GM12878 (cell line): Measurements from ENCODE around the gene HSD17B4. TPM values are rescaled to one million over a fixed set of nuclear protein-coding genes. Genes with fewer than 3 reads are reported as not detected.

Source experiments
- ATAC-seq: fragments of 200-7000 bp; cut with Tn5 transposase; 3 replicates; pipeline ENCODE4 v1.9.1; 2020; ENCODE audit warnings: mild to moderate bottlenecking, moderate library complexity
- BruUV-seq: library from RNA; stranded (reverse); fragments of 400-500 nt; replicated peaks from 2 replicates; lab custom pipeline; 2021; lab: Mats Ljungman, UMichigan
- CTCF ChIA-PET: fragments of 300-600 bp; sonication (Branson Sonifier 250); formaldehyde crosslinking; extraction: SDS; loops from one replicate; lab custom pipeline; 2021; ENCODE audit warnings: inconsistent platforms; lab: Yijun Ruan, JAX
- POLR2A ChIA-PET: fragments of 350-600 bp; formaldehyde crosslinking; extraction: SDS; loops from one replicate; lab custom pipeline; 2021; ENCODE audit warnings: inconsistent platforms; lab: Charles Lee
- RAD21 ChIA-PET: fragments of 300-600 bp; sonication (Branson Sonifier 250); formaldehyde crosslinking; loops from one replicate; lab custom pipeline; 2023; ENCODE audit warnings: antibody characterized with exemption; ENCODE audit not compliant: unreplicated experiment; lab: Charles Lee
- SMC1A ChIA-PET: fragments of 300-600 bp; sonication (Branson Sonifier 250); formaldehyde crosslinking; loops from one replicate; lab custom pipeline; 2023; ENCODE audit not compliant: unreplicated experiment, uncharacterized antibody; lab: Charles Lee
- DNase-seq: peaks from one replicate; pipeline ENCODE4 v3.0.0-alpha.2; 2011; ENCODE audit warnings: low read depth, low spot score
- FAIRE-seq: peaks from 3 replicates; lab custom pipeline; 2011; peaks lifted over from hg19 to GRCh38; lab: Jason Lieb, UNC
- H2AFZ ChIP-seq: 2 replicates; pipeline ENCODE4 v1.6.0; 2011; ENCODE audit warnings: low read depth, low read length, control low read depth; ENCODE audit not compliant: control insufficient read depth
- H3K27ac ChIP-seq: 2 replicates; pipeline ENCODE4 v1.5.1; 2011; ENCODE audit warnings: control low read depth; ENCODE audit not compliant: control insufficient read depth, insufficient read depth
- H3K27me3 ChIP-seq, 2 experiments: replicated peaks in 1 of 2; 2 replicates each; pipeline versions ENCODE4 v1.6.0 to v1.6.1; 2011; ENCODE audit warnings: low read length in 1 of 2; ENCODE audit not compliant: control insufficient read depth in 2 of 2, insufficient read depth in 2 of 2
- H3K36me3 ChIP-seq, 2 experiments: 2 replicates each; pipeline ENCODE4 v1.5.1; 2011; ENCODE audit warnings: low read length in 1 of 2; ENCODE audit not compliant: control insufficient read depth in 2 of 2, insufficient read depth in 2 of 2
- H3K4me1 ChIP-seq: 2 replicates; pipeline ENCODE4 v1.6.1; 2011; ENCODE audit warnings: mild to moderate bottlenecking, low read length, moderate library complexity, mixed read lengths; ENCODE audit not compliant: control insufficient read depth, insufficient read depth
- H3K4me2 ChIP-seq: 2 replicates; pipeline ENCODE4 v1.6.0; 2011; ENCODE audit warnings: control low read depth; ENCODE audit not compliant: control insufficient read depth, insufficient read depth
- H3K4me3 ChIP-seq: fragments of 200-600 bp; sonication (generic); 2 replicates; pipeline ENCODE4 v1.5.1; 2016
- H3K79me2 ChIP-seq: 2 replicates; pipeline ENCODE4 v1.6.0; 2011; ENCODE audit warnings: low read length; ENCODE audit not compliant: control insufficient read depth, insufficient read depth
- H3K9ac ChIP-seq: 2 replicates; pipeline ENCODE4 v1.8.0; 2011; ENCODE audit warnings: low read length, control low read depth, mixed read lengths; ENCODE audit not compliant: control insufficient read depth, insufficient read depth
- H3K9me3 ChIP-seq: replicated peaks from 3 replicates; pipeline ENCODE4 v1.5.1; 2011; ENCODE audit warnings: mild to moderate bottlenecking, low read length; ENCODE audit not compliant: control insufficient read depth, insufficient read depth
- H4K20me1 ChIP-seq: 2 replicates; pipeline ENCODE4 v1.6.0; 2011; ENCODE audit not compliant: control insufficient read depth, insufficient read depth
- BACH1 ChIP-seq: fragments of 450-650 bp; IDR thresholded peaks from 2 replicates; pipeline ENCODE4 v1.6.1; 2017; ENCODE audit warnings: mild to moderate bottlenecking, borderline replicate concordance
- BHLHE40 ChIP-seq, 2 experiments: fragments of 450-650 bp in 1 of 2; IDR thresholded peaks; 2 replicates each; pipeline ENCODE4 v1.6.1; 2011 to 2017; ENCODE audit warnings: low read depth in 2 of 2, borderline replicate concordance in 1 of 2, improper control_type of control experiment in 1 of 2, low read length in 1 of 2, mild to moderate bottlenecking in 1 of 2
- GATAD2B ChIP-seq: fragments of 450-650 bp; conservative IDR thresholded peaks from 2 replicates; pipeline ENCODE4 v1.6.1; 2017; ENCODE audit warnings: low read depth, mild to moderate bottlenecking, moderate library complexity
- HCFC1 ChIP-seq: fragments of 150-350 bp; IDR thresholded peaks from 2 replicates; pipeline ENCODE4 v1.6.1; 2014; ENCODE audit warnings: low read length
- KDM1A ChIP-seq: fragments of 200-600 bp; sonication (generic); IDR thresholded peaks from 2 replicates; pipeline ENCODE4 v1.6.1; 2016; ENCODE audit warnings: borderline replicate concordance
- KLF5 ChIP-seq: fragments of 450-650 bp; IDR thresholded peaks from 2 replicates; pipeline ENCODE4 v1.6.1; 2014; ENCODE audit warnings: mild to moderate bottlenecking; ENCODE audit not compliant: partially characterized antibody
- MTA2 ChIP-seq: fragments of 450-650 bp; IDR thresholded peaks from 2 replicates; pipeline ENCODE4 v1.6.1; 2016; ENCODE audit warnings: low read depth, mild to moderate bottlenecking, moderate library complexity
- MXI1 ChIP-seq: fragments of 150-350 bp; IDR thresholded peaks from 2 replicates; pipeline ENCODE4 v1.6.1; 2011; ENCODE audit warnings: low read depth, mild to moderate bottlenecking, inconsistent platforms, low read length, improper control_type of control experiment
- NBN ChIP-seq: fragments of 450-650 bp; IDR thresholded peaks from 2 replicates; pipeline ENCODE4 v1.6.1; 2016
- RELA ChIP-seq: fragments of 450-650 bp; IDR thresholded peaks from 2 replicates; pipeline ENCODE4 v1.8.0; 2014; ENCODE audit warnings: borderline replicate concordance; ENCODE audit not compliant: partially characterized antibody
- RELB ChIP-seq: fragments of 450-650 bp; IDR thresholded peaks from 2 replicates; pipeline ENCODE4 v1.6.1; 2017; ENCODE audit warnings: low read depth, mild to moderate bottlenecking, moderate library complexity
- RUNX3 ChIP-seq: IDR thresholded peaks from 2 replicates; pipeline ENCODE4 v1.6.1; 2012; ENCODE audit warnings: low read length, inconsistent platforms
- SMC3 ChIP-seq: IDR thresholded peaks from 2 replicates; pipeline ENCODE4 v1.6.1; 2011; ENCODE audit warnings: low read length, improper control_type of control experiment, borderline replicate concordance
- SP1 ChIP-seq: IDR thresholded peaks from one replicate; pipeline ENCODE4 v1.6.1; 2011; ENCODE audit warnings: low read depth, low read length
- SREBF1 ChIP-seq: IDR thresholded peaks from 2 replicates; pipeline ENCODE4 v1.6.1; 2012; ENCODE audit warnings: mild to moderate bottlenecking, low read length
- TBL1XR1 ChIP-seq: IDR thresholded peaks from 2 replicates; pipeline ENCODE4 v1.6.1; 2012; ENCODE audit warnings: low read depth, low read length, improper control_type of control experiment
- YBX1 ChIP-seq: fragments of 450-650 bp; IDR thresholded peaks from 2 replicates; pipeline ENCODE4 v1.6.1; 2016; ENCODE audit warnings: antibody characterized with exemption
- YY1 ChIP-seq: IDR thresholded peaks from 2 replicates; pipeline ENCODE4 v1.6.1; 2011; ENCODE audit warnings: low read depth, mild to moderate bottlenecking, low read length
- ZBED1 ChIP-seq: IDR thresholded peaks from 2 replicates; pipeline ENCODE4 v1.6.1; 2016; ENCODE audit warnings: borderline replicate concordance
- ZSCAN29 ChIP-seq: fragments of 450-650 bp; IDR thresholded peaks from 2 replicates; pipeline ENCODE4 v1.6.1; 2017; ENCODE audit warnings: mild to moderate bottlenecking, moderate library complexity
- WGBS: methylation state at CpG from one replicate; pipeline ENCODE4 v1.1.6; 2016; ENCODE audit warnings: low lambda C conversion rate; ENCODE audit not compliant: insufficient replicate concordance, insufficient coverage; ENCODE audit errors: missing lambda C conversion rate; 5-methylcytosine and 5-hydroxymethylcytosine counted together
- in situ Hi-C: fragments of 300-500 bp; cut with MboI; formaldehyde crosslinking; loops from 9 replicates; pipeline ENCODE4 v1.14.3; 2018; ENCODE audit warnings: mixed read lengths
- intact Hi-C: fragments of 100-400 bp; cut with micrococcal nuclease; formaldehyde crosslinking; loops from one replicate; pipeline ENCODE4 v1.14.2; 2022; ENCODE audit not compliant: unreplicated experiment
- polyA plus RNA-seq, 11 experiments: library from polyadenylated mRNA; depleted of rRNA in 4 of 11; unstranded in 6 of 11; stranded (reverse) in 5 of 11; fragments of >200 nt; fragmentation: Nextera tagmentation in 4 of 11; fragmentation: Illumina TruSeq in 1 of 11; extraction: Ambion mirVana in 4 of 11; extraction: Trizol in 1 of 11; gene quantifications; 1 replicate in 1 of 11; 2 replicates in 10 of 11; pipeline versions ENCODE4 v1.2.1 to v1.2.3, GENCODE V29; 2011 to 2016; ENCODE audit warnings: inconsistent platforms in 2 of 11, missing spikeins in 2 of 11, low read depth in 1 of 11
- total RNA-seq, 4 experiments: library from RNA; depleted of rRNA in 3 of 4; stranded (reverse); fragments of >200 nt in 3 of 4; fragmentation: Illumina TruSeq in 1 of 4; extraction: Trizol in 1 of 4; gene quantifications; 2 replicates each; pipeline versions ENCODE4 v1.2.1 to v1.2.3, GENCODE V29; 2013 to 2021
- TF ChIP-seq, protein P1 (sequence below): fragments of 450-650 bp; formaldehyde crosslinking; IDR thresholded peaks from 2 replicates; pipeline ENCODE4 v1.4.0; 2022; ENCODE audit warnings: mild to moderate bottlenecking, moderate library complexity

The HSD17B4 gene
- total and polyA plus RNA-seq, 10 of the 15 experiments (the other 5 are each of a cell fraction or from before 2014, with no cell fraction given) = 38.6 to 125 (median 93.0) TPM

GRCh38 chr5:119541716-119542115 is 89.4 kb downstream of the HSD17B4 start (continued):
- TF ChIP-seq KDM1A = no peak
- no peak for TF ChIP-seq GATAD2B
- TF ChIP-seq SREBF1 = no peak

- in situ Hi-C loops (no loop called here), intact Hi-C loops (no loop called here)
- Histone ChIP-seq H3K27ac (no peak overlapping the region), H3K4me1 (no peaks in the 10 kb centered on the region), H4K20me1 (no peaks in the 10 kb centered on the region), H3K9ac (no peak overlapping the region), H3K4me2 (no peak overlapping the region), H2AFZ (no peak overlapping the region), H3K9me3 (no peaks in the 10 kb centered on the region; the same call in 1 of the 3 replicates), H3K4me3 (no peak overlapping the region), H3K27me3 (no peaks in the 10 kb centered on the region), H3K79me2 (no peaks in the 10 kb centered on the region), H3K36me3 (no peaks in the 10 kb centered on the region)
- FAIRE-seq (no peak), DNase-seq (no peak), ATAC-seq (no peak)
- POLR2A ChIA-PET = no interaction called here
- no TSS peak for BruUV-seq
- WGBS = 66% methylated on average over 4 of the region's 4 CpGs
- no peak for TF ChIP-seq NBN
- TF ChIP-seq RUNX3 = no peak
- TF ChIP-seq SP1 = no peak
- no peak for TF ChIP-seq BHLHE40 (IDR thresholded peaks at IDR 0.05; ENCODE audit: borderline replicate concordance in 1 of 2, low read depth in 2 of 2, low read length in 1 of 2)
- no peak for TF ChIP-seq KLF5
- no peak for TF ChIP-seq ZBED1
- TF ChIP-seq HCFC1 = no peak
- no peak for TF ChIP-seq BACH1
- TF ChIP-seq ZSCAN29 = no peak
- no peak for TF ChIP-seq SMC3
- TF ChIP-seq TBL1XR1 = no peak
- TF ChIP-seq SREBF1 = no peak
- no peak for TF ChIP-seq MXI1
- TF ChIP-seq YY1 = no peak
- TF ChIP-seq, protein P1, sequence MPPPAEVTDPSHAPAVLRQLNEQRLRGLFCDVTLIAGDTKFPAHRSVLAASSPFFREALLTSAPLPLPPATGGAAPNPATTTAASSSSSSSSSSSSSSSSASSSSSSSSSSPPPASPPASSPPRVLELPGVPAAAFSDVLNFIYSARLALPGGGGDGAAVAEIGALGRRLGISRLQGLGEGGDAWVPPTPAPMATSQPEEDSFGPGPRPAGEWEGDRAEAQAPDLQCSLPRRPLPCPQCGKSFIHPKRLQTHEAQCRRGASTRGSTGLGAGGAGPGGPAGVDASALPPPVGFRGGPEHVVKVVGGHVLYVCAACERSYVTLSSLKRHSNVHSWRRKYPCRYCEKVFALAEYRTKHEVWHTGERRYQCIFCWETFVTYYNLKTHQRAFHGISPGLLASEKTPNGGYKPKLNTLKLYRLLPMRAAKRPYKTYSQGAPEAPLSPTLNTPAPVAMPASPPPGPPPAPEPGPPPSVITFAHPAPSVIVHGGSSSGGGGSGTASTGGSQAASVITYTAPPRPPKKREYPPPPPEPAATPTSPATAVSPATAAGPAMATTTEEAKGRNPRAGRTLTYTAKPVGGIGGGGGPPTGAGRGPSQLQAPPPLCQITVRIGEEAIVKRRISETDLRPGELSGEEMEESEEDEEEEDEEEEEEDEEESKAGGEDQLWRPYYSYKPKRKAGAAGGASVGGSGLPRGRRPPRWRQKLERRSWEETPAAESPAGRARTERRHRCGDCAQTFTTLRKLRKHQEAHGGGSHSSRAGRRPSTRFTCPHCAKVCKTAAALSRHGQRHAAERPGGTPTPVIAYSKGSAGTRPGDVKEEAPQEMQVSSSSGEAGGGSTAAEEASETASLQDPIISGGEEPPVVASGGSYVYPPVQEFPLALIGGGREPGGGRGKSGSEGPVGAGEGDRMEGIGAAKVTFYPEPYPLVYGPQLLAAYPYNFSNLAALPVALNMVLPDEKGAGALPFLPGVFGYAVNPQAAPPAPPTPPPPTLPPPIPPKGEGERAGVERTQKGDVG (CRISPR knock-in tag) = no peak
- TF ChIP-seq RELB = no peak
- no peak for TF ChIP-seq MTA2
- TF ChIP-seq RELA = no peak
- TF ChIP-seq YBX1 = no peak
- TF ChIP-seq KDM1A = no peak
- CTCF ChIA-PET = no interaction called here
- SMC1A ChIA-PET = interaction anchor here (1.7 kb wide), 1 partner anchor 11 kb away, joined by 3 read pairs; no protein-coding TSS in a partner anchor
- RAD21 ChIA-PET = no interaction called here
These were observed 99.5 kb downstream of the HSD17B4 start for GRCh38 chr5:119551819-119552218.
